ENCODE results near the gene ARHGAP29. TPM values are rescaled to one million over a fixed set of nuclear protein-coding genes. Genes with fewer than 3 reads are reported as not detected.
A peak's percentile ranks its signal among the peaks of the same experiment; 100 is the strongest.

ARHGAP29 gene
- total and polyA plus RNA-seq, 2 experiments from 2014 or later = 7.4 to 8.1 TPM

GRCh38 chr1:94260635-94261387, 23.4 kb upstream of the ARHGAP29 start:
- no peak for DNase-seq (ENCODE audit: low read depth in 1 of 2, low spot score in 1 of 2)
- H3K9me3 ChIP-seq (ENCODE audit: low read depth) = no peaks in the 10 kb centered on the region
- H3K27me3 ChIP-seq = peaks cover 48% of the 10 kb centered on the region
- no peak for TF ChIP-seq CTCF (IDR thresholded peaks at IDR 0.05; ENCODE audit: low read depth, low read length)
- H3K36me3 ChIP-seq = no peaks in the 10 kb centered on the region
- H3K4me3 ChIP-seq = no peak overlapping the region
- H3K27ac ChIP-seq = no peak overlapping the region
- H3K4me1 ChIP-seq (ENCODE audit: low read depth) = no peaks in the 10 kb centered on the region

- no peak overlapping the region for H3K27ac ChIP-seq
Observed at GRCh38 chr1:94259635-94260289, 22.4 kb upstream of the ARHGAP29 start.

GRCh38 chr1:94258873-94259331, 21.5 kb upstream of the ARHGAP29 start:
- H3K4me3 ChIP-seq = no peak overlapping the region
- TF ChIP-seq CTCF (IDR thresholded peaks at IDR 0.05; ENCODE audit: low read depth, low read length) = no peak
- no peak overlapping the region for H3K27ac ChIP-seq
- H3K36me3 ChIP-seq = no peaks in the 10 kb centered on the region
- peaks cover 59% of the 10 kb centered on the region for H3K27me3 ChIP-seq
- H3K9me3 ChIP-seq (ENCODE audit: low read depth) = no peaks in the 10 kb centered on the region
- no peaks in the 10 kb centered on the region for H3K4me1 ChIP-seq (ENCODE audit: low read depth)
- peak in 1 of 2 donors; percentile 88 for DNase-seq (ENCODE audit: low read depth in 1 of 2, low spot score in 1 of 2)

More at GRCh38 chr1:94259635-94260289, 22.4 kb upstream of the ARHGAP29 start:
- Histone ChIP-seq H3K4me3 (no peak overlapping the region), H3K36me3 (no peaks in the 10 kb centered on the region), H3K27me3 (peaks cover 54% of the 10 kb centered on the region), H3K4me1 (ENCODE audit: low read depth) (no peaks in the 10 kb centered on the region), H3K9me3 (ENCODE audit: low read depth) (no peaks in the 10 kb centered on the region)
- peak in 1 of 2 donors; percentile 74 for DNase-seq (ENCODE audit: low read depth in 1 of 2, low spot score in 1 of 2)
- no peak for TF ChIP-seq CTCF (IDR thresholded peaks at IDR 0.05; ENCODE audit: low read depth, low read length)

GRCh38 chr1:94257444-94257843, 20.1 kb upstream of the ARHGAP29 start:
- no peak overlapping the region for H3K4me3 ChIP-seq
- no peak overlapping the region for H3K27ac ChIP-seq
- H3K27me3 ChIP-seq = peaks cover 67% of the 10 kb centered on the region
- TF ChIP-seq CTCF (IDR thresholded peaks at IDR 0.05; ENCODE audit: low read depth, low read length) = no peak
- no peaks in the 10 kb centered on the region for H3K36me3 ChIP-seq
- no peaks in the 10 kb centered on the region for H3K4me1 ChIP-seq (ENCODE audit: low read depth)
- no peaks in the 10 kb centered on the region for H3K9me3 ChIP-seq (ENCODE audit: low read depth)
- no peak for DNase-seq (ENCODE audit: low read depth in 1 of 2, low spot score in 1 of 2)

GRCh38 chr1:94255476-94255875, 18.1 kb upstream of the ARHGAP29 start:
- no peak for DNase-seq (ENCODE audit: low read depth in 1 of 2, low spot score in 1 of 2)
- no peak for TF ChIP-seq CTCF (IDR thresholded peaks at IDR 0.05; ENCODE audit: low read depth, low read length)
- H3K27ac ChIP-seq = no peak overlapping the region
- peaks cover 68% of the 10 kb centered on the region for H3K27me3 ChIP-seq
- H3K4me1 ChIP-seq (ENCODE audit: low read depth) = no peaks in the 10 kb centered on the region
- no peaks in the 10 kb centered on the region for H3K36me3 ChIP-seq
- no peak overlapping the region for H3K4me3 ChIP-seq
- no peaks in the 10 kb centered on the region for H3K9me3 ChIP-seq (ENCODE audit: low read depth)
